Fibroblast of the conjunctiva (primary cell): ENCODE results near the gene ZNF227.
A peak's percentile ranks its signal among the peaks of the same experiment; 100 is the strongest.
"Not testable (repeated sequence)": the region's sequence is repeated elsewhere in the genome, so short reads cannot be mapped to it uniquely, and the experiment has no call there.

ENCODE experiments used
- DNase-seq: peaks from one replicate; pipeline ENCODE4 v3.0.0-alpha.2; 2010; ENCODE audit warnings: low read depth

The ZNF227 gene

GRCh38 chr19:44212250-44212865 lies at the start of gene ZNF227:
Gene ZNF227, plus strand, starts transcription at chr19:44212532. Its CDS starts 5,261 bp downstream, at chr19:44217793.
- DNase-seq, result peak; percentile 91

DNA sequence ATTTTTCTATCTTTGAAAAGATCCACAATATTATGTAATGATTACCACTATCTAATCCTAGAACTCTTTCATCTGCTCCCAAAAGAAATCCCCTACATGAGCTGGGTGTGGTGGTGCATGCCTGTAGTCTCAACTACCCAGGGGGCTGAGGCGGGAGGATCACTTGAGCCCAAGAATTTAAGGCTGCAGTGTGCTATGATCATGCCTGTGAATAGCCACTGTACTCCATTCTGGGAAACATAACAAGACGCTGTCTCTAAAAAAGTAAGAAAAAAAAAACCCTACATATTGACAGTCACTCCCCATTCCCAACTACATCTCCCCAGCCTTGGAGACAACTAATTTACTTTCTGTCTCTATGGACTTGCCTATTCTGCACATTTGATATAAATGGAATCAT lies 48.5 kb upstream of the ZNF227 start:
- DNase-seq, result no peak

- DNase-seq, result no peak
These were observed 48.0 kb upstream of the ZNF227 start for GRCh38 chr19:44164327-44164672.

DNA sequence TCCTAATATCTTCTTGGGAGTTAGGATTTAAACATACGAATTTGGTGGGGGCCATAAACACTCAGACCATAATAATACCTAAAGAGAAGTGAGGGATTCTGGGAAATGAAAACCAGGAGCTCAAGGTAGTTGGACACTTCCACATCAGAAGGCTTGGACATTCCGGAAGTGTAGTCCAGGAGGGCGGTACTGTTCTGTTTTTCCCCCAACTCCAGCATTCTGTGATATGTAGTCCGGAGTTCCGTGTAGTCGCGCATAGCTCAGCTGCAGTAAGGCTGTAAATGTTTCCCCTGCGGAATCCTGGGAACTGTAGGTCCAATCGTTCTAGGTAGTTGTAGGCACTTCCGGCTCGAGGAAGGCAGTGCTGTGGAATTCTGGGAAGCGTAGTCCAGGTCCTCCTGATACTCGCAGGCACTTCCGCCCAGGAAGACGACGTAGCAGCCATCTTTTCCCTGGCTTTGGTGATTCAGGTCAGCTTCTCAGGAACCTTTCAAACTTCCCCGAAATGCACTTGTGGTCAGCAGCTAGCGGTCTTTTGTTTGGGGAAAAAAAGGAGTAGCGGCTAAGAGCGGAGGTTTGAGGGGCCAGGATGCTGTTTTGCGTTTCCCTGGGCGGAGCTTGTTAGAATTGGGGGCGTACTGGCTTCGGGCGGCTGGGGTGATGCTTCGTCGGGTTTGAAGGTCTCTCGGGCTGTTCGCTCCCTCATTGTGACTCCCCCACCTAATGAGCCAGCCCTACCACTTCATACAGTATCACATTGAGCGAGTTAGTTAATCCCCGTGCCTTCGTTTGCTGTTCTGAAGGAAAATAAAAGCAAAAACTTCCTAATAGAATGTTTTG lies 47.4 kb upstream of the ZNF227 start, which contains the start of gene ZNF226:
TSS of gene ZNF226 (plus strand) at position 428 of the 840 bp plus-strand sequence. CDS start 4,981 bp downstream, outside the sequence.
- DNase-seq, result peak; percentile 98

DNA sequence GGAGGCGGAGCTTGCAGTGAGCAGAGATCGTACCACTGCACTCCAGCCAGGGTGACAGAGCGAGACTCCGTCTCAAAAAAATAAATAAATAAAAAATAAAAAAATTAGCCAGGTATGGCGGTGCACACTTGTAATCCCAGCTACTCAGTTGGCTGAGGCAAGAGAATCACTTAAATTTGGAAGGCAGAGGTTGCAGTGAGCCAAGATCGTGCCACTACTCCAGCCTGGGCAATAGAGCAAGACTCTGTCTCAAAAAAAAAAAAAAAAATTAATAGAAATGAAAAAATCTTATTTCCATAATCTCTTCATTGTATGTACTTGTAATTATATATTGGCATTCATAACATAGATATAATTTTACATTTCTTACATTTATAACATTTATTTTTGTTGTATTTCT lies 41.7 kb upstream of the ZNF227 start:
- not testable (repeated sequence) for DNase-seq

DNA sequence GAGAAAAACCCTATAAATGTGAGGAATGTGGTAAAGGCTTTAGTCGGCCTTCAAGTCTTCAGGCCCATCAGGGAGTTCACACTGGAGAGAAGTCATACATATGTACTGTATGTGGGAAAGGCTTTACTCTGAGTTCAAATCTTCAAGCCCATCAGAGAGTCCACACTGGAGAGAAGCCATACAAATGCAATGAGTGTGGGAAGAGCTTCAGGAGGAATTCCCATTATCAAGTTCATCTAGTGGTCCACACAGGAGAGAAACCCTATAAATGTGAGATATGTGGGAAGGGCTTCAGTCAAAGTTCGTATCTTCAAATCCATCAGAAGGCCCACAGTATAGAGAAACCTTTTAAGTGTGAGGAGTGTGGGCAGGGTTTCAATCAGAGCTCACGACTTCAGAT lies 35.7 kb upstream of the ZNF227 start:
- DNase-seq, result no peak

DNA sequence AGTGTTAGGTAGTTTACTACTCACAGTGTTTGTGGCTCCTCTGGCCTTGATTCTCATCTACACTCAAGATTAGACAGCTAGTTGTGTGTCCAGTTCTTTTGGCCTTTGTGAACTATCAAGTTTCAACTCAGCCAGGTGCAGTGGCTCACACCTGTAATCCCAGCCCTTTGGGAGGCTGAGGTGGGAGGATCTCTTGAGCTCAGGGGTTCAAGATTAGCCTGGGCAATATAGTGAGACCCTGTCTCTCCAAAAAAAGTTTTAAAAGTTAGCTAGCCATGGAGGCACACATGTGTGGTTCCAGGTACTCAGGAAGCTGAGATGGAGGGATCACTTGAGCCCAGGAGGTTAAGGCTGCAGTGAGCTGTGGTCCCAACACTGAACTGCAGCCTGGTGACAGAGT lies 31.4 kb upstream of the ZNF227 start:
- no peak for DNase-seq

GRCh38 chr19:44182145-44182544 lies 30.2 kb upstream of the ZNF227 start:
- no peak for DNase-seq

DNA sequence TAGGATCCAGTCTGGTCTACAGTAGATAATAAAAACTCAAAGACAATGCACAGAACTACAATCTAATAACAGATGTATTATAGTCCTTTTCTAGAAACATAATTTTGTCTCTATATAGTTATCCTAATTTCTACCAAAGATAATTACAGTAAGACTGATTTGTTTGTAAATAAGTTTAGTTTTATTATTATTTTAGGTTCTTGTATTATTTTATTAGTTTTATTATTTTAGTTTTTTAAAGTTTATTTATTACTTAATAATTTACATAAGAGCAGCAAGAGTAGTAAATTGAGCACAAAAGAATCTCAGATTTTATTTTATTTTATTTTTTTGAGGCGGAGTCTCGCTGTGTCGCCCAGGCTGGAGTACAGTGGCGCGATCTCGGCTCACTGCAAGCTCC lies 22.3 kb upstream of the ZNF227 start:
- no peak for DNase-seq

DNA sequence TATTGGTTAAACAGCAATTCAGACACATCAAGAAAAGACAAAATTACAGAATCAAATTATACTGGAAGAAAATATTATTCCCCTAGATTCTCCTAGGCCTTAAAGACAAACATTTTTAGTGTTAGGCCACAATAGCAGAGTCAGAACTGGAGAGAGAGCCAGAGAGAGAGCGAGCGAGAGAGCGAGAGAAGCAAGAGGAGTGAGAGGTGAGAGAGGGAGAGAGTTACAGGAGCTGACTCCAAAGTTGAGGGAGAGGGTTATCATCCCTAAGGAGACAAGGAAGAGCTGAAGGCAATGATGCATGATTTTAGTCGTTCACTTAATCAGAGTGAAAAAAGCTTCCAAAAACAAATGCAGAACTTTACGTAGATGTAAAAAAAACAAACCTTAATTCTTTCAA lies 20.2 kb upstream of the ZNF227 start:
- no peak for DNase-seq

GRCh38 chr19:44196772-44197171 lies 15.6 kb upstream of the ZNF227 start:
- no peak for DNase-seq

GRCh38 chr19:44202470-44202869 lies 9.9 kb upstream of the ZNF227 start:
- peak; percentile 43 for DNase-seq

DNA sequence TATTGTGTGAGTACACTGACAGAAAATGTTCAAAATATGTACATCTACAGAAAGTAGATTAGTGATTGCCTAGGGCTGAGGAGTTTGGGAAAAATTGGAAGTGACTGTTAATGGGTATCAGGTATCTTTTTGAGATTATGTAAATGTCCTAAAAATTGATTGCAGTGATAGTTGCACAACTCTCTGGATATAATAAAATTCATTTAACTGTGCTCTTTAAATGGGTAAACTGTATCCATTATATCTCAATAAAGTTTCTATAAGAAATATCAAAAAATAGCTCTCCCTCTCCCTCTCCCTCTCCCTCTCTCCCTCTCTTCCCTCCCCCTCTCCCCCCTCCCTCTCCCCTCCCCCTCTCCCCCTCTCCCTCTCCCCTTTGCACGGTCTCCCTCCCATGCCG lies 9.4 kb upstream of the ZNF227 start:
- DNase-seq, result no peak

- not testable (repeated sequence) for DNase-seq
These were observed 8.5 kb upstream of the ZNF227 start for GRCh38 chr19:44203877-44204276.

GRCh38 chr19:44204772-44205171 lies 7.6 kb upstream of the ZNF227 start:
- no peak for DNase-seq

DNA sequence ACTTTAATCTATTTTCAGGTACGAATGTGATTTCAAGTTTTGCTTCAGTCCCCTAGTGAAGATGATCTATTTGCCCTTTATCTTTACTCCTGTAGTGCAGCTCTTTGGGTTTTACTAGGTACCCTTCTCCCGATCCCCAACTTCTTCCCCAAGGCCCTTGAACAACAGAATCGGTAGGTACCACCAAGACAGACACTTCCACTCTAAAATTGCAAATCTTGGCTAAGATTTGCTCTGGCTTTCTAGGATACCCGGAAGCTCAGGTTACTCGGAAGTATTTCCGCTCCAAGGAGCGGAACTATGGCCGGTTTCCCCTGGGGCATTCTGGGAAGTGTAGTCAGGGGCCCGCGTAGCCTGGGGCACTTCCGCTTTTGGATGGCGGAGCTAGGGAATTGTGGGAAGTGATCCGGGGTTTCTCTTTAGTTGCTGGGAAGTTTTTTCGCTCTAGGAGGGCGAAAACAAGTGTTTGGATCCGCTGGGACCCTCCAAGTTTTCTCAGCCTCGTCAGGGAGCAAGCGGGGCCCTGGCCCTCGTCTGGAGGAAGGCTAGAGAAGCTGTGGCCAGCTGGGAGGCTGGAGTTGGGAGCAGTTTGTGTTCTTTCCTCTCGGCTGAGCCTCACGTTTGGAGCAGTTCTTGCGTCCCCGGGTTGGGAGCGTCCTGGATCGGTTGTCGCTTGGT lies 5.1 kb upstream of the ZNF227 start:
- peak; percentile 92 for DNase-seq

- no peak for DNase-seq
These were observed 574 bp downstream of the ZNF227 start for GRCh38 chr19:44212866-44213346.

DNA sequence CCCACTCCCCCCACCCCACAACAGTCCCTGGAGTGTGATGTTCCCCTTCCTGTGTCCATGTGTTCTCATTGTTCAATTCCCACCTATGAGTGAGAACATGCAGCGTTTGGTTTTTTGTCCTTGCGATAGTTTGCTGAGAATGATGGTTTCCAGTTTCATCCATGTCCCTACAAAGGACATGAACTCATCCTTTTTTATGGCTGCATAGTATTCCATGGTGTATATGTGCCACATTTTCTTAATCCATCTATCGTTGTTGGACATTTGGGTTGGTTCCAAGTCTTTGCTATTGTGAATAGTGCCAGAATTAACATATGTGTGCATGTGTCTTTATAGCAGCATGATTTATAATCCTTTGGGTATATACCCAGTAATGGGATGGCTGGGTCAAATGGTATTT lies 7.6 kb downstream of the ZNF227 start:
- not testable (repeated sequence) for DNase-seq

DNA sequence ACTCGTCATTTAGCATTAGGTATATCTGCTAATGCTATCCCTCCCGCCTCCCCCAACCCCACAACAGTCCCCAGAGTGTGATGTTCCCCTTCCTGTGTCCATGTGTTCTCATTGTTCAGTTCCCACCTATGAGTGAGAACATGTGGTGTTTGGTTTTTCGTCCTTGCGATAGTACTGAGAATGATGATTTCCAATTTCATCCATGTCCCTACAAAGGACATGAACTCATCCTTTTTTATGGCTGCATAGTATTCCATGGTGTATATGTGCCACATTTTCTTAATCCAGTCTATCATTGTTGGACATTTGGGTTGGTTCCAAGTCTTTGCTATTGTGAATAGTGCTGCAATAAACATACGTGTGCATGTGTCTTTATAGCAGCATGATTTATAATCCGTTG lies 8.4 kb downstream of the ZNF227 start:
- not testable (repeated sequence) for DNase-seq

GRCh38 chr19:44221291-44221690 lies 9.0 kb downstream of the ZNF227 start:
- not testable (repeated sequence) for DNase-seq

DNA sequence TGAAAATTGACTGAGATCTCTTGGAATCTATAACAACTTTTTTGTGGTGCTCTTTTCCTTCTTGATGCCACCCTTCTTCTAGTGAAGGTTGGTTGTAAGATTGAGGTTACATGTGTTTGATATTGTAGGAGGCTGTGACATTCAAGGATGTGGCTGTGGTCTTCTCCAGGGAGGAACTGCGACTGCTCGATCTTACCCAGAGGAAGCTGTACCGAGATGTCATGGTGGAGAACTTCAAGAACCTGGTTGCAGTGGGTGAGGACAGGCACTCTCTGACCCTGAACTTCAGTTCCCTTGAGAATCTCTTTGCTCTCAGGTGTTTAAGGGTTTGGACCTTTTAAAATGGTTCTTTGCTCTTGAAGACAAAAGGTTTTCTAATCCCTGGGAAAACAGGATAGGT lies 16.0 kb downstream of the ZNF227 start:
- no peak for DNase-seq

- DNase-seq, result no peak
These were observed 20.5 kb downstream of the ZNF227 start for GRCh38 chr19:44232867-44233266.

DNA sequence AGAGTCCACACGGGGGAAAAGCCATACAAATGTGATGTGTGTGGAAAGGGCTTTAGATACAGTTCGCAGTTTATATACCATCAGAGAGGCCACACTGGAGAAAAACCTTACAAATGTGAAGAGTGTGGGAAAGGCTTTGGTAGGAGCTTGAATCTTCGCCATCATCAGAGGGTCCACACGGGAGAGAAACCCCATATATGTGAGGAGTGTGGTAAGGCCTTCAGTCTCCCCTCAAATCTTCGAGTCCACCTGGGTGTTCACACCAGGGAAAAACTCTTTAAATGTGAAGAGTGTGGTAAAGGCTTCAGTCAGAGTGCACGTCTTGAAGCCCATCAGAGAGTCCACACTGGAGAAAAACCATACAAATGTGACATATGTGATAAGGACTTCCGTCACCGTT lies 24.1 kb downstream of the ZNF227 start:
- no peak for DNase-seq
